ENCODE results near the gene MAP3K5. TPM values are rescaled to one million over a fixed set of nuclear protein-coding genes. Genes with fewer than 3 reads are reported as not detected.

MAP3K5 gene
- total and polyA plus RNA-seq, 9 of the 15 experiments (the other 6 are each of a cell fraction or from before 2014, with no cell fraction given) = 2.2 to 13.0 (median 9.9) TPM

DNA sequence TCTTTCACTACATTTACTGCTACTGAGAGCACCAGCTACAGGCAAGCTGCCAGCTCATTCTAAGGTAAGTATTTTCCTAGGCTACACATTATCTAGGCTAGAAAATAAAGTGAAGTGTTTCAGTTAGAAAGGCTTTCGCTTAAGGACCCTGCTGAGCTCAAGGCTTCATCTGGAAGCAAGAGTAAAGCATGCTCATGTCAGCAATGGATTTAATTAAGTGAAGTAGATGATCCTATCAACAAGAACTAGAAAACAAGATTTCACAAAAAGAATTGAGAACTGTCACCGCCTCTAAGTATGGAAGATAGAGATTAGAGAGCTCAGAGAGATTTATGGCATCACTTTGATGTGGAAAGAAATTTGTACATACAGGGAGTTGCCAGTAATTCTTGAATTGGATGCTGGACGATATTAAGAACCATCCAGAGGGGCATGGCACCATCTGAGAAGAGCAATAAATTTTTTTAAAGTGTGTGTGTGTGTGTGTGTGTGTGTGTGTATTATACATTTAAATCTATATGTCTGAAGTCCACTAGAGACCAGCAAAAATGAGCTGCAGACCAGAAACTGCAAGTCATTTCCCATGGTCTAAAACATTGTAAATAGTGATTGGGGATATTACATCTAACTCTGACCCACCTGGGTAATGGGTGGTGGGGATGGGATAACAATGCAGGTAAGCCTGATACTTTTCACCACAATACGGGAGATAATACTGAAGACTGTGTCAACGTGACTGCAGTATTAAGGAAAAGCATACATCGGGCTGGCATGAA is 136.8 kb downstream of the MAP3K5 start:
- H3K9me1 ChIP-seq (ENCODE audit: control insufficient read depth, insufficient read depth, low read length) = no peaks in the 10 kb centered on the region
- no peak overlapping the region for H3K4me2 ChIP-seq (ENCODE audit: insufficient read depth, low read length)
- in situ Hi-C loops (cut with MboI) = no loop called here
- H3K79me2 ChIP-seq (ENCODE audit: control insufficient read depth, insufficient read depth, low read length) = no peaks in the 10 kb centered on the region
- no peak overlapping the region for H2AFZ ChIP-seq (ENCODE audit: low read depth, low read length)
- intact Hi-C loops (cut with micrococcal nuclease) = no loop called here
- DNase-seq (ENCODE audit: extremely low read depth in 1 of 4, low spot score in 3 of 4) (no peak), ATAC-seq (no peak; the same call in 2 of the 3 replicates), FAIRE-seq (no peak)
- ChIA-PET POLR2A (interaction anchor here (0.5 to 1.2 kb wide), 4 partner anchors 11 to 72 kb away, joined by 3 read pairs; no protein-coding TSS in a partner anchor), CTCF (ENCODE audit: low intra/inter-chr PET ratio) (interaction anchor here (2.0 kb wide), 1 partner anchor 137 kb away, joined by 5 read pairs; the partner anchor contains the start of gene MAP3K5)
- no peaks in the 10 kb centered on the region for H3K9me3 ChIP-seq (replicated peaks; ENCODE audit: control insufficient read depth, insufficient read depth, low read depth, low read length)
- no peak overlapping the region for H3K4me3 ChIP-seq
- peaks cover 7% of the 10 kb centered on the region; the same call in 1 of the 3 replicates for H3K36me3 ChIP-seq (ENCODE audit: control insufficient read depth, insufficient read depth, low read length)
- no TSS peak for BruUV-seq (replicated peaks)
- H4K20me1 ChIP-seq (replicated peaks; ENCODE audit: control insufficient read depth, insufficient read depth, low read length) = no peaks in the 10 kb centered on the region
- WGBS (ENCODE audit: insufficient coverage, low coverage, missing lambda C conversion rate) = 29% methylated on average over 6 of the region's 6 CpGs
- peaks cover 0 to 4% of the 10 kb centered on the region in 2 experiments; a peak in 1 of 5 replicates for H3K27me3 ChIP-seq (ENCODE audit: control insufficient read depth in 2 of 2, insufficient read depth in 2 of 2, low read length in 2 of 2)
- H3K27ac ChIP-seq (ENCODE audit: extremely low read depth, low read depth, low read length) = no peak overlapping the region
- no peak overlapping the region for H3K9ac ChIP-seq (ENCODE audit: insufficient read depth in 1 of 2, low read depth in 2 of 2, low read length in 2 of 2)
- no peaks in the 10 kb centered on the region; a peak in 1 of 5 replicates for H3K4me1 ChIP-seq (replicated peaks in 1 of 2; ENCODE audit: control insufficient read depth in 2 of 2, insufficient read depth in 2 of 2, low read length in 2 of 2)
- TF ChIP-seq NFE2 (IDR thresholded peaks at IDR 0.05; ENCODE audit: low read depth) (peak; percentile 25; the same call in 1 of the 2 replicates), TEAD4 (IDR thresholded peaks at IDR 0.05; ENCODE audit: low read length) (peak; percentile 20; the same call in 1 of the 2 replicates), TEAD4 (CRISPR knock-in tag; IDR thresholded peaks at IDR 0.05; ENCODE audit: borderline replicate concordance) (no peak), ZNF316 (IDR thresholded peaks at IDR 0.05) (peak; percentile 69), TCF7 (IDR thresholded peaks at IDR 0.05; ENCODE audit: borderline replicate concordance) (peak; percentile 73; the same call in 1 of the 2 replicates), TARDBP (IDR thresholded peaks at IDR 0.05) (no peak), MAFG (tag; conservative IDR thresholded peaks at IDR 0.05) (peak; percentile 80), MEIS2 (IDR thresholded peaks at IDR 0.05; ENCODE audit: partially characterized antibody) (peak; percentile 93), GTF2F1 (IDR thresholded peaks at IDR 0.05; ENCODE audit: low read depth, low read length) (no peak), LEF1 (IDR thresholded peaks at IDR 0.05) (peak; percentile 93), ARID1B (IDR thresholded peaks at IDR 0.05) (peak; percentile 47), TCF3 (CRISPR knock-in tag; IDR thresholded peaks at IDR 0.05) (0 out of 2 replicates have a peak, but pooled peaks have one; percentile 10), NR1H2 (CRISPR knock-in tag; IDR thresholded peaks at IDR 0.05) (no peak)
- TF ChIP-seq, protein P1, sequence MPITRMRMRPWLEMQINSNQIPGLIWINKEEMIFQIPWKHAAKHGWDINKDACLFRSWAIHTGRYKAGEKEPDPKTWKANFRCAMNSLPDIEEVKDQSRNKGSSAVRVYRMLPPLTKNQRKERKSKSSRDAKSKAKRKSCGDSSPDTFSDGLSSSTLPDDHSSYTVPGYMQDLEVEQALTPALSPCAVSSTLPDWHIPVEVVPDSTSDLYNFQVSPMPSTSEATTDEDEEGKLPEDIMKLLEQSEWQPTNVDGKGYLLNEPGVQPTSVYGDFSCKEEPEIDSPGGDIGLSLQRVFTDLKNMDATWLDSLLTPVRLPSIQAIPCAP (CRISPR knock-in tag; IDR thresholded peaks at IDR 0.05; ENCODE audit: borderline replicate concordance) = no peak
- TF ChIP-seq, protein P2, sequence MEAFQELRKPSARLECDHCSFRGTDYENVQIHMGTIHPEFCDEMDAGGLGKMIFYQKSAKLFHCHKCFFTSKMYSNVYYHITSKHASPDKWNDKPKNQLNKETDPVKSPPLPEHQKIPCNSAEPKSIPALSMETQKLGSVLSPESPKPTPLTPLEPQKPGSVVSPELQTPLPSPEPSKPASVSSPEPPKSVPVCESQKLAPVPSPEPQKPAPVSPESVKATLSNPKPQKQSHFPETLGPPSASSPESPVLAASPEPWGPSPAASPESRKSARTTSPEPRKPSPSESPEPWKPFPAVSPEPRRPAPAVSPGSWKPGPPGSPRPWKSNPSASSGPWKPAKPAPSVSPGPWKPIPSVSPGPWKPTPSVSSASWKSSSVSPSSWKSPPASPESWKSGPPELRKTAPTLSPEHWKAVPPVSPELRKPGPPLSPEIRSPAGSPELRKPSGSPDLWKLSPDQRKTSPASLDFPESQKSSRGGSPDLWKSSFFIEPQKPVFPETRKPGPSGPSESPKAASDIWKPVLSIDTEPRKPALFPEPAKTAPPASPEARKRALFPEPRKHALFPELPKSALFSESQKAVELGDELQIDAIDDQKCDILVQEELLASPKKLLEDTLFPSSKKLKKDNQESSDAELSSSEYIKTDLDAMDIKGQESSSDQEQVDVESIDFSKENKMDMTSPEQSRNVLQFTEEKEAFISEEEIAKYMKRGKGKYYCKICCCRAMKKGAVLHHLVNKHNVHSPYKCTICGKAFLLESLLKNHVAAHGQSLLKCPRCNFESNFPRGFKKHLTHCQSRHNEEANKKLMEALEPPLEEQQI (IDR thresholded peaks at IDR 0.05) = no peak
- TF ChIP-seq, protein P3, sequence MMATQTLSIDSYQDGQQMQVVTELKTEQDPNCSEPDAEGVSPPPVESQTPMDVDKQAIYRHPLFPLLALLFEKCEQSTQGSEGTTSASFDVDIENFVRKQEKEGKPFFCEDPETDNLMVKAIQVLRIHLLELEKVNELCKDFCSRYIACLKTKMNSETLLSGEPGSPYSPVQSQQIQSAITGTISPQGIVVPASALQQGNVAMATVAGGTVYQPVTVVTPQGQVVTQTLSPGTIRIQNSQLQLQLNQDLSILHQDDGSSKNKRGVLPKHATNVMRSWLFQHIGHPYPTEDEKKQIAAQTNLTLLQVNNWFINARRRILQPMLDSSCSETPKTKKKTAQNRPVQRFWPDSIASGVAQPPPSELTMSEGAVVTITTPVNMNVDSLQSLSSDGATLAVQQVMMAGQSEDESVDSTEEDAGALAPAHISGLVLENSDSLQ (IDR thresholded peaks at IDR 0.05) = peak; percentile 69
- TF ChIP-seq, protein P4, sequence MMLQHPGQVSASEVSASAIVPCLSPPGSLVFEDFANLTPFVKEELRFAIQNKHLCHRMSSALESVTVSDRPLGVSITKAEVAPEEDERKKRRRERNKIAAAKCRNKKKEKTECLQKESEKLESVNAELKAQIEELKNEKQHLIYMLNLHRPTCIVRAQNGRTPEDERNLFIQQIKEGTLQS (IDR thresholded peaks at IDR 0.05) = no peak
- TF ChIP-seq, protein P4 (CRISPR knock-in tag; conservative IDR thresholded peaks at IDR 0.05) = no peak
